WTC11 (cell line): ENCODE measurements around the gene PDZD7. TPM values are rescaled to one million over a fixed set of nuclear protein-coding genes. Genes with fewer than 3 reads are reported as not detected.

Source experiments
- ATAC-seq: fragments of 200-7000 bp; cut with Tn5 transposase; 2 replicates; pipeline ENCODE4 v1.10.0; 2021; ENCODE audit warnings: mild to moderate bottlenecking, moderate library complexity
- CTCF ChIA-PET: fragments of 300-600 bp; sonication (Branson Sonifier 250); formaldehyde crosslinking; loops from one replicate; lab custom pipeline; 2021; ENCODE audit warnings: antibody characterized with exemption; lab: Charles Lee
- POLR2A ChIA-PET: fragments of 350-600 bp; sonication (Branson Sonifier 250); formaldehyde crosslinking; loops from one replicate; lab custom pipeline; 2021; ENCODE audit warnings: antibody characterized with exemption; lab: Charles Lee
- DNase-seq: peaks from one replicate; pipeline ENCODE4 v3.0.0; 2021; ENCODE audit warnings: low spot score
- H3K27ac Mint-ChIP-seq: 2 replicates; pipeline ENCODE4 v1.8.0; 2021; ENCODE audit warnings: mixed read lengths
- H3K27me3 Mint-ChIP-seq: 2 replicates; pipeline ENCODE4 v1.8.0; 2021; ENCODE audit warnings: low read depth, mild to moderate bottlenecking, moderate library complexity, mixed read lengths
- H3K36me3 Mint-ChIP-seq: 2 replicates; pipeline ENCODE4 v1.8.0; 2021; ENCODE audit warnings: mixed read lengths
- H3K4me1 Mint-ChIP-seq: 2 replicates; pipeline ENCODE4 v1.8.0; 2022; ENCODE audit warnings: mixed read lengths
- H3K4me3 Mint-ChIP-seq: 2 replicates; pipeline ENCODE4 v1.8.0; 2021; ENCODE audit warnings: mild to moderate bottlenecking, moderate library complexity, mixed read lengths
- H3K9me3 Mint-ChIP-seq: 2 replicates; pipeline ENCODE4 v1.8.0; 2021; ENCODE audit warnings: mixed read lengths
- CREB1 ChIP-seq: sonication (generic); formaldehyde crosslinking; IDR thresholded peaks from 2 replicates; pipeline ENCODE4 v1.8.0; 2023; ENCODE audit warnings: mild to moderate bottlenecking, missing genetic modification reagents
- CTCF ChIP-seq: fragments of 200-600 bp; IDR thresholded peaks from 2 replicates; pipeline ENCODE4 v1.8.0; 2022; ENCODE audit warnings: antibody characterized with exemption
- EMX1 ChIP-seq: fragments of 250-450 bp; sonication (Bioruptor Pico); IDR thresholded peaks from 2 replicates; pipeline ENCODE4 v1.8.0; 2021; ENCODE audit warnings: mild to moderate bottlenecking
- ESRRA ChIP-seq: sonication (generic); formaldehyde crosslinking; IDR thresholded peaks from 2 replicates; pipeline ENCODE4 v1.8.1; 2022; ENCODE audit warnings: mild to moderate bottlenecking, missing genetic modification reagents, borderline replicate concordance
- ETV6 ChIP-seq: sonication (generic); formaldehyde crosslinking; IDR thresholded peaks from 2 replicates; pipeline ENCODE4 v1.8.1; 2022; ENCODE audit warnings: mild to moderate bottlenecking, missing genetic modification reagents
- GABPB1 ChIP-seq: sonication (generic); formaldehyde crosslinking; IDR thresholded peaks from 2 replicates; pipeline ENCODE4 v1.8.1; 2023; ENCODE audit warnings: mild to moderate bottlenecking, missing genetic modification reagents
- HMGA2 ChIP-seq: fragments of 250-450 bp; sonication (Bioruptor Pico); IDR thresholded peaks from 2 replicates; pipeline ENCODE4 v1.4.0; 2021; ENCODE audit warnings: mild to moderate bottlenecking, moderate library complexity
- IRF2 ChIP-seq: sonication (generic); formaldehyde crosslinking; IDR thresholded peaks from 2 replicates; pipeline ENCODE4 v1.8.0; 2022; ENCODE audit warnings: low read depth, missing genetic modification reagents, borderline replicate concordance
- MYBL2 ChIP-seq: sonication (generic); formaldehyde crosslinking; IDR thresholded peaks from 2 replicates; pipeline ENCODE4 v1.8.1; 2023; ENCODE audit warnings: mild to moderate bottlenecking, moderate library complexity, missing genetic modification reagents
- NR1H2 ChIP-seq: sonication (generic); formaldehyde crosslinking; IDR thresholded peaks from 2 replicates; pipeline ENCODE4 v1.9.0; 2021; ENCODE audit warnings: mild to moderate bottlenecking, moderate library complexity, missing genetic modification reagents
- RELA ChIP-seq: sonication (generic); formaldehyde crosslinking; IDR thresholded peaks from 2 replicates; pipeline ENCODE4 v1.8.1; 2022; ENCODE audit warnings: missing genetic modification reagents, mild to moderate bottlenecking, borderline replicate concordance
- SOX15 ChIP-seq: fragments of 250-450 bp; sonication (Bioruptor Pico); IDR thresholded peaks from 2 replicates; pipeline ENCODE4 v1.9.0; 2021; ENCODE audit warnings: mild to moderate bottlenecking
- SP1 ChIP-seq: sonication (generic); formaldehyde crosslinking; conservative IDR thresholded peaks from 2 replicates; pipeline ENCODE4 v1.8.1; 2022; ENCODE audit warnings: missing genetic modification reagents
- TCF7 ChIP-seq: sonication (generic); formaldehyde crosslinking; IDR thresholded peaks from 2 replicates; pipeline ENCODE4 v1.8.0; 2022; ENCODE audit warnings: mild to moderate bottlenecking, low read depth, missing genetic modification reagents, moderate library complexity
- TP53 ChIP-seq: sonication (generic); formaldehyde crosslinking; IDR thresholded peaks from 2 replicates; pipeline ENCODE4 v1.8.1; 2023; ENCODE audit warnings: mild to moderate bottlenecking, missing genetic modification reagents
- ZNF281 ChIP-seq: sonication (generic); formaldehyde crosslinking; IDR thresholded peaks from 2 replicates; pipeline ENCODE4 v1.8.0; 2023; ENCODE audit warnings: mild to moderate bottlenecking, missing genetic modification reagents
- ZNF416 ChIP-seq: fragments of 250-450 bp; sonication (Bioruptor Pico); IDR thresholded peaks from 2 replicates; pipeline ENCODE4 v1.9.0; 2021; ENCODE audit warnings: mild to moderate bottlenecking, inconsistent platforms
- ZNF423 ChIP-seq: fragments of 250-450 bp; sonication (Bioruptor Pico); IDR thresholded peaks from 2 replicates; pipeline ENCODE4 v2.1.2; 2022; ENCODE audit warnings: mild to moderate bottlenecking, moderate library complexity
- total RNA-seq: library from RNA; stranded (reverse); gene quantifications from 3 replicates; pipeline ENCODE4 v1.2.3, GENCODE V29; 2021
- TF ChIP-seq, protein P1 (sequence below): sonication (generic); formaldehyde crosslinking; IDR thresholded peaks from 2 replicates; pipeline ENCODE4 v1.8.1; 2023; ENCODE audit warnings: mild to moderate bottlenecking, missing genetic modification reagents
- TF ChIP-seq, protein P2 (sequence below): sonication (generic); formaldehyde crosslinking; IDR thresholded peaks from 2 replicates; pipeline ENCODE4 v1.8.1; 2023; ENCODE audit warnings: mild to moderate bottlenecking, missing genetic modification reagents, moderate library complexity
- TF ChIP-seq, protein P3 (sequence below): fragments of 250-450 bp; sonication (Bioruptor Pico); IDR thresholded peaks from 2 replicates; pipeline ENCODE4 v1.9.0; 2021; ENCODE audit warnings: moderate library complexity, mild to moderate bottlenecking, inconsistent platforms, borderline replicate concordance

PDZD7 gene
- total RNA-seq, 1 experiment from 2014 or later, result 2.6 TPM

GRCh38 chr10:100972904-100973535, 57.9 kb downstream of the PDZD7 start:
- DNase-seq (no peak), ATAC-seq (no peak)
- no peak overlapping the region for H3K27ac Mint-ChIP-seq
- TF ChIP-seq SOX15 (CRISPR knock-in tag), result no peak
- TF ChIP-seq RELA, result no peak
- TF ChIP-seq IRF2 (CRISPR knock-in tag), result no peak
- TF ChIP-seq ZNF281 (CRISPR knock-in tag), result no peak
- TF ChIP-seq, protein P1, sequence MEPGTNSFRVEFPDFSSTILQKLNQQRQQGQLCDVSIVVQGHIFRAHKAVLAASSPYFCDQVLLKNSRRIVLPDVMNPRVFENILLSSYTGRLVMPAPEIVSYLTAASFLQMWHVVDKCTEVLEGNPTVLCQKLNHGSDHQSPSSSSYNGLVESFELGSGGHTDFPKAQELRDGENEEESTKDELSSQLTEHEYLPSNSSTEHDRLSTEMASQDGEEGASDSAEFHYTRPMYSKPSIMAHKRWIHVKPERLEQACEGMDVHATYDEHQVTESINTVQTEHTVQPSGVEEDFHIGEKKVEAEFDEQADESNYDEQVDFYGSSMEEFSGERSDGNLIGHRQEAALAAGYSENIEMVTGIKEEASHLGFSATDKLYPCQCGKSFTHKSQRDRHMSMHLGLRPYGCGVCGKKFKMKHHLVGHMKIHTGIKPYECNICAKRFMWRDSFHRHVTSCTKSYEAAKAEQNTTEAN (CRISPR knock-in tag), result no peak
- TF ChIP-seq ESRRA (CRISPR knock-in tag), result no peak
- no peak for TF ChIP-seq CREB1 (CRISPR knock-in tag)
- no peak for TF ChIP-seq TP53
- TF ChIP-seq HMGA2, result no peak
- TF ChIP-seq, protein P2, sequence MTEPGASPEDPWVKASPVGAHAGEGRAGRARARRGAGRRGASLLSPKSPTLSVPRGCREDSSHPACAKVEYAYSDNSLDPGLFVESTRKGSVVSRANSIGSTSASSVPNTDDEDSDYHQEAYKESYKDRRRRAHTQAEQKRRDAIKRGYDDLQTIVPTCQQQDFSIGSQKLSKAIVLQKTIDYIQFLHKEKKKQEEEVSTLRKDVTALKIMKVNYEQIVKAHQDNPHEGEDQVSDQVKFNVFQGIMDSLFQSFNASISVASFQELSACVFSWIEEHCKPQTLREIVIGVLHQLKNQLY (CRISPR knock-in tag), result no peak
- no peak for TF ChIP-seq EMX1
- TF ChIP-seq NR1H2 (CRISPR knock-in tag), result no peak
- TF ChIP-seq MYBL2, result no peak
- no peak for TF ChIP-seq TCF7 (CRISPR knock-in tag)
- TF ChIP-seq SP1 (CRISPR knock-in tag), result no peak
- no peak for TF ChIP-seq CTCF
- TF ChIP-seq ZNF423, result no peak
- TF ChIP-seq ZNF416 (CRISPR knock-in tag), result no peak
- TF ChIP-seq GABPB1 (CRISPR knock-in tag), result no peak
- no peak for TF ChIP-seq ETV6
- H3K4me3 Mint-ChIP-seq, result no peak overlapping the region
- H3K36me3 Mint-ChIP-seq, result no peaks in the 10 kb centered on the region
- H3K4me1 Mint-ChIP-seq, result peaks cover 31% of the 10 kb centered on the region
- H3K27me3 Mint-ChIP-seq, result no peaks in the 10 kb centered on the region; the same call in 1 of the 2 replicates
- ChIA-PET POLR2A (no interaction called here), CTCF (interaction anchor here (0.6 kb wide), 1 partner anchor 46 kb away, joined by 3 read pairs; no protein-coding TSS in a partner anchor)
- no peaks in the 10 kb centered on the region for H3K9me3 Mint-ChIP-seq

- peaks cover 31% of the 10 kb centered on the region for H3K4me1 Mint-ChIP-seq
- ChIA-PET CTCF (interaction anchor here (0.8 to 1.9 kb wide), 3 partner anchors 27 to 42 kb away, joined by 3 to 5 read pairs (median 3); partner anchors contain the start of gene LZTS2), POLR2A (no interaction called here)
- no peaks in the 10 kb centered on the region for H3K36me3 Mint-ChIP-seq
- H3K4me3 Mint-ChIP-seq, result no peak overlapping the region
- no peak overlapping the region for H3K27ac Mint-ChIP-seq
- H3K9me3 Mint-ChIP-seq, result no peaks in the 10 kb centered on the region
- TF ChIP-seq, protein P3, sequence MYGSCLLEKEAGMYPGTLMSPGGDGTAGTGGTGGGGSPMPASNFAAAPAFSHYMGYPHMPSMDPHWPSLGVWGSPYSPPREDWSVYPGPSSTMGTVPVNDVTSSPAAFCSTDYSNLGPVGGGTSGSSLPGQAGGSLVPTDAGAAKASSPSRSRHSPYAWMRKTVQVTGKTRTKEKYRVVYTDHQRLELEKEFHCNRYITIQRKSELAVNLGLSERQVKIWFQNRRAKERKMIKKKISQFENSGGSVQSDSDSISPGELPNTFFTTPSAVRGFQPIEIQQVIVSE (CRISPR knock-in tag), result no peak
- no peaks in the 10 kb centered on the region; the same call in 1 of the 2 replicates for H3K27me3 Mint-ChIP-seq
- DNase-seq (no peak), ATAC-seq (no peak)
Observed at GRCh38 chr10:100972115-100972903, 58.6 kb downstream of the PDZD7 start.
